CD14-positive monocyte (primary cell): ENCODE measurements around the gene EPHA2. TPM values are rescaled to one million over a fixed set of nuclear protein-coding genes. Genes with fewer than 3 reads are reported as not detected.

Source experiments
- DNase-seq, 3 donors: peaks; one replicate each; pipeline ENCODE4 v3.0.0-alpha.2; 2011 to 2022
- H2AFZ ChIP-seq: 2 replicates; pipeline ENCODE4 v1.6.0; 2012; ENCODE audit warnings: mild to moderate bottlenecking, low read depth, low read length, inconsistent platforms; ENCODE audit not compliant: insufficient read depth, poor library complexity, severe bottlenecking
- H3K27ac ChIP-seq, 2 donors: 1 replicate in 1 of 2; 2 replicates in 1 of 2; pipeline ENCODE4 v1.5.1; 2012 to 2013; ENCODE audit warnings: low read length in 2 of 2, control low read depth in 1 of 2, inconsistent platforms in 1 of 2, low read depth in 1 of 2, mild to moderate bottlenecking in 1 of 2
- H3K27me3 ChIP-seq, 2 donors: one replicate each; pipeline versions ENCODE4 v1.6.0 to v1.6.1; 2011 to 2013; ENCODE audit warnings: low read length in 2 of 2; ENCODE audit not compliant: control insufficient read depth in 2 of 2, insufficient read depth in 2 of 2
- H3K36me3 ChIP-seq, 2 donors: replicated peaks in 1 of 2; 1 replicate in 1 of 2; 2 replicates in 1 of 2; pipeline versions ENCODE4 v1.5.1 to v1.6.1; 2012 to 2013; ENCODE audit warnings: low read length in 2 of 2, control low read depth in 1 of 2, inconsistent platforms in 1 of 2, mild to moderate bottlenecking in 1 of 2; ENCODE audit not compliant: insufficient read depth in 2 of 2, control insufficient read depth in 1 of 2
- H3K4me1 ChIP-seq, 2 donors: 1 replicate in 1 of 2; 2 replicates in 1 of 2; pipeline versions ENCODE4 v1.5.1 to v1.6.1; 2012 to 2013; ENCODE audit warnings: low read length in 2 of 2, control low read depth in 1 of 2, inconsistent platforms in 1 of 2, mild to moderate bottlenecking in 1 of 2, moderate library complexity in 1 of 2; ENCODE audit not compliant: insufficient read depth in 2 of 2, control insufficient read depth in 1 of 2
- H3K4me2 ChIP-seq: replicated peaks from 2 replicates; pipeline ENCODE3; 2012; ENCODE audit warnings: low read length, moderate library complexity, mild to moderate bottlenecking; ENCODE audit not compliant: poor library complexity, severe bottlenecking; ENCODE audit errors: extremely low read depth
- H3K4me3 ChIP-seq, 3 experiments: fragments of 200-600 bp in 1 of 3; sonication (generic) in 1 of 3; replicated peaks in 1 of 3; 1 replicate in 2 of 3; 2 replicates in 1 of 3; pipeline ENCODE4 v1.5.1; 2011 to 2013; ENCODE audit warnings: low read length in 3 of 3, mild to moderate bottlenecking in 3 of 3, control low read depth in 2 of 3, low read depth in 2 of 3, inconsistent platforms in 1 of 3, moderate library complexity in 1 of 3
- H3K79me2 ChIP-seq: 2 replicates; pipeline ENCODE4 v1.6.0; 2012; ENCODE audit warnings: mild to moderate bottlenecking, control low read depth, inconsistent platforms, low read length, moderate library complexity; ENCODE audit not compliant: insufficient read depth
- H3K9ac ChIP-seq: 2 replicates; pipeline ENCODE4 v1.6.0; 2017; ENCODE audit warnings: low read length, mild to moderate bottlenecking; ENCODE audit not compliant: insufficient read depth, poor library complexity, severe bottlenecking
- H3K9me3 ChIP-seq, 2 donors: replicated peaks in 1 of 2; 1 replicate in 1 of 2; 2 replicates in 1 of 2; pipeline versions ENCODE4 v1.5.1 to v1.6.1; 2012 to 2013; ENCODE audit warnings: low read length in 2 of 2, control low read depth in 1 of 2; ENCODE audit not compliant: control insufficient read depth in 1 of 2, insufficient read depth in 1 of 2
- H4K20me1 ChIP-seq: 2 replicates; pipeline ENCODE4 v1.6.0; 2012; ENCODE audit warnings: mild to moderate bottlenecking, low read length, control low read depth, moderate library complexity; ENCODE audit not compliant: insufficient read depth
- H3K27ac Mint-ChIP-seq, 7 donors: one replicate each; pipeline ENCODE4 v1.8.0; 2020; ENCODE audit warnings: mild to moderate bottlenecking in 7 of 7, mixed read lengths in 7 of 7, moderate library complexity in 6 of 7, inconsistent platforms in 2 of 7
- H3K27me3 Mint-ChIP-seq, 3 donors: one replicate each; pipeline ENCODE4 v1.8.0; 2021 to 2022; ENCODE audit warnings: low read depth in 3 of 3, mild to moderate bottlenecking in 3 of 3, mixed read lengths in 3 of 3, moderate library complexity in 3 of 3, inconsistent platforms in 1 of 3
- H3K36me3 Mint-ChIP-seq, 2 donors: one replicate each; pipeline ENCODE4 v1.8.0; 2020; ENCODE audit warnings: mixed read lengths in 2 of 2, inconsistent platforms in 1 of 2, mild to moderate bottlenecking in 1 of 2
- H3K4me1 Mint-ChIP-seq: one replicate; pipeline ENCODE4 v1.8.0; 2020; ENCODE audit warnings: mild to moderate bottlenecking, mixed read lengths
- H3K4me3 Mint-ChIP-seq, 2 donors: one replicate each; pipeline ENCODE4 v1.8.0; 2020; ENCODE audit warnings: mild to moderate bottlenecking in 2 of 2, mixed read lengths in 2 of 2, moderate library complexity in 1 of 2
- H3K9me3 Mint-ChIP-seq, 7 donors: one replicate each; pipeline ENCODE4 v1.8.0; 2020 to 2022; ENCODE audit warnings: mixed read lengths in 7 of 7, mild to moderate bottlenecking in 6 of 7, moderate library complexity in 6 of 7, inconsistent platforms in 2 of 7
- CTCF ChIP-seq: fragments of 200-600 bp; IDR thresholded peaks from one replicate; pipeline ENCODE4 v1.8.0; 2022; ENCODE audit warnings: antibody characterized with exemption, mild to moderate bottlenecking
- WGBS: methylation state at CpG from one replicate; pipeline ENCODE4 v1.1.5; 2013; ENCODE audit warnings: missing lambda C conversion rate; ENCODE audit not compliant: insufficient coverage; 5-methylcytosine and 5-hydroxymethylcytosine counted together
- intact Hi-C, 2 donors: fragments of 100-400 bp; cut with micrococcal nuclease; formaldehyde crosslinking; loops; one replicate each; pipeline versions ENCODE4 v1.15.0 to v1.15.1; 2023
- polyA plus RNA-seq, 3 donors: library from polyadenylated mRNA; depleted of rRNA in 1 of 3; unstranded in 2 of 3; stranded (reverse) in 1 of 3; fragments of 300-500 nt in 2 of 3; fragments of >200 nt in 1 of 3; fragmentation: Illumina TruSeq in 2 of 3; gene quantifications; 1 replicate in 2 of 3; 2 replicates in 1 of 3; pipeline ENCODE4 v1.2.3, GENCODE V29; 2012 to 2021

Gene EPHA2
- polyA plus RNA-seq, 3 donors: 0.03 TPM; not detected in 2

DNA sequence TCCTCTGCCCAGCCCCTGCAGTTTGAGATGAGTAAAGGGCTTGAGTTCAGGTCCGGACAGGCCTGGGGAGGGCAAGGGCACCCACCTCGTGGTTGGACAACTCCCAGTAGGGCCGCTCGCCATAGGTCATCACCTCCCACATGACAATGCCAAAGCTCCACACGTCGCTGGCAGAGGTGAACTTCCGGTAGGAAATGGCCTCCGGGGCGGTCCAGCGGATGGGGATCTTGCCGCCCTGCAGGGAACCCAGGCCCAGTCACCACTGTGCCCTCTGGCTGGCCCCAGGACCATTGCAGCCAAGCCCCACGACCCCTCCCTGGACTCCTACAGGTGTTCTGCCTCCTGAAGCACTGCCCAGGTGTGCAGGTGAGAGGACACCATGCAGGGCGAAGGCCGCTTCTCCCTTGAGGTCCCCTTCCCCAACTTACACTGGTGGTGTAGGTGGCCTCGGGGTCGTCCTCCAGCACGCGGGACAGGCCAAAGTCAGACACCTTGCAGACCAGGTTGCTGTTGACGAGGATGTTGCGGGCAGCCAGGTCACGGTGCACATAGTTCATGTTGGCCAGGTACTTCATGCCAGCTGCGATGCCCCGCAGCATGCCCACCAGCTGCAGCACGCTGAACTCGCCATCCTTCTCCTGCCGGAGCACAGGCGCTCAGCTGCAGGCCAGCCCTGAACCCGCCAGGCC is 24.1 kb downstream of the EPHA2 start:
- Histone ChIP-seq H3K27me3 (no peaks in the 10 kb centered on the region), H3K27ac (no peak overlapping the region), H3K4me3 (no peak overlapping the region), H3K79me2 (no peaks in the 10 kb centered on the region), H3K9me3 (no peaks in the 10 kb centered on the region), H3K4me1 (no peaks in the 10 kb centered on the region), H3K36me3 (no peaks in the 10 kb centered on the region), H3K4me2 (no peak overlapping the region), H2AFZ (no peak overlapping the region), H4K20me1 (no peaks in the 10 kb centered on the region), H3K9ac (no peak overlapping the region)
- TF ChIP-seq CTCF: no peak
- intact Hi-C loops: no loop called here
- no peak overlapping the region for H3K4me3 Mint-ChIP-seq
- 96% methylated on average over 21 of the region's 28 CpGs for WGBS
- H3K4me1 Mint-ChIP-seq: peaks cover 2% of the 10 kb centered on the region
- no peak for DNase-seq
- no peak overlapping the region for H3K27ac Mint-ChIP-seq
- peaks cover 0 to 2% (median 0%) of the 10 kb centered on the region in 7 donors for H3K9me3 Mint-ChIP-seq
- H3K36me3 Mint-ChIP-seq: no peaks in the 10 kb centered on the region
- H3K27me3 Mint-ChIP-seq: peaks cover 7 to 11% (median 11%) of the 10 kb centered on the region in 3 donors

GRCh38 chr1:16130827-16131226 is 25.0 kb downstream of the EPHA2 start:
- Histone ChIP-seq H4K20me1 (no peaks in the 10 kb centered on the region), H3K9me3 (no peaks in the 10 kb centered on the region), H3K4me2 (no peak overlapping the region), H3K9ac (no peak overlapping the region), H3K4me1 (no peaks in the 10 kb centered on the region), H3K27ac (no peak overlapping the region), H3K27me3 (no peaks in the 10 kb centered on the region), H2AFZ (no peak overlapping the region), H3K36me3 (no peaks in the 10 kb centered on the region), H3K4me3 (no peak overlapping the region), H3K79me2 (no peaks in the 10 kb centered on the region)
- Mint-ChIP-seq H3K27ac (no peak overlapping the region), H3K27me3 (peaks cover 5 to 12% (median 11%) of the 10 kb centered on the region in 3 donors), H3K9me3 (peaks cover 0 to 2% (median 0%) of the 10 kb centered on the region in 7 donors), H3K36me3 (no peaks in the 10 kb centered on the region), H3K4me1 (no peaks in the 10 kb centered on the region), H3K4me3 (no peak overlapping the region)
- DNase-seq: no peak
- 89% methylated on average over 6 of the region's 6 CpGs for WGBS
- intact Hi-C loops: no loop called here
- no peak for TF ChIP-seq CTCF
